Stomach smooth muscle (tissue), 2 donors: ENCODE data around the gene GLIS1.

Source experiments
- H3K27ac ChIP-seq: one replicate; pipeline ENCODE4 v1.7.0; 2013; ENCODE audit warnings: mild to moderate bottlenecking, low read length, inconsistent platforms
- H3K27me3 ChIP-seq, 2 donors: one replicate each; pipeline ENCODE4 v1.7.0; 2013; ENCODE audit warnings: low read length in 2 of 2; ENCODE audit not compliant: insufficient read depth in 2 of 2, control insufficient read depth in 1 of 2
- H3K36me3 ChIP-seq, 2 donors: one replicate each; pipeline ENCODE4 v1.7.0; 2013; ENCODE audit warnings: low read length in 2 of 2; ENCODE audit not compliant: control insufficient read depth in 2 of 2, insufficient read depth in 2 of 2
- H3K4me1 ChIP-seq: one replicate; pipeline ENCODE4 v1.7.0; 2013; ENCODE audit warnings: low read length; ENCODE audit not compliant: control insufficient read depth, insufficient read depth
- H3K4me3 ChIP-seq, 2 donors: one replicate each; pipeline ENCODE4 v1.7.0; 2013; ENCODE audit warnings: low read length in 2 of 2
- H3K9ac ChIP-seq, 2 donors: one replicate each; pipeline ENCODE4 v1.7.0; 2013; ENCODE audit warnings: low read length in 2 of 2, mild to moderate bottlenecking in 1 of 2
- H3K9me3 ChIP-seq, 2 donors: one replicate each; pipeline ENCODE4 v1.7.0; 2013; ENCODE audit warnings: low read length in 2 of 2; ENCODE audit not compliant: control insufficient read depth in 2 of 2
- donor health status: healthy.
- donor health status: Pancreatic carcinoma.

Gene GLIS1

GRCh38 chr1:53615101-53615500, 123.9 kb downstream of the GLIS1 start:
- peaks cover 1% of the 10 kb centered on the region for H3K4me1 ChIP-seq
- H3K27me3 ChIP-seq: no peaks in the 10 kb centered on the region
- H3K9me3 ChIP-seq: peaks cover 2 to 8% of the 10 kb centered on the region in 2 donors
- H3K27ac ChIP-seq: no peak overlapping the region
- no peak overlapping the region for H3K4me3 ChIP-seq
- H3K36me3 ChIP-seq: no peaks in the 10 kb centered on the region
- H3K9ac ChIP-seq: no peak overlapping the region

GRCh38 chr1:53614231-53615021, 124.5 kb downstream of the GLIS1 start:
- no peak overlapping the region for H3K4me3 ChIP-seq
- no peaks in the 10 kb centered on the region for H3K4me1 ChIP-seq
- H3K9ac ChIP-seq: no peak overlapping the region
- H3K36me3 ChIP-seq: no peaks in the 10 kb centered on the region
- H3K9me3 ChIP-seq: peaks cover 2 to 8% of the 10 kb centered on the region in 2 donors
- no peak overlapping the region for H3K27ac ChIP-seq
- H3K27me3 ChIP-seq: no peaks in the 10 kb centered on the region

GRCh38 chr1:53608676-53609075, 130.3 kb downstream of the GLIS1 start:
- Histone ChIP-seq H3K9me3 (peaks cover 2 to 8% of the 10 kb centered on the region in 2 donors), H3K9ac (no peak overlapping the region), H3K27ac (no peak overlapping the region), H3K36me3 (no peaks in the 10 kb centered on the region), H3K4me3 (no peak overlapping the region), H3K27me3 (no peaks in the 10 kb centered on the region), H3K4me1 (no peaks in the 10 kb centered on the region)

- H3K4me1 ChIP-seq: no peaks in the 10 kb centered on the region
- H3K36me3 ChIP-seq: no peaks in the 10 kb centered on the region
- peaks cover 2 to 8% of the 10 kb centered on the region in 2 donors for H3K9me3 ChIP-seq
- H3K27ac ChIP-seq: no peak overlapping the region
- H3K4me3 ChIP-seq: no peak overlapping the region
- H3K9ac ChIP-seq: no peak overlapping the region
- no peaks in the 10 kb centered on the region for H3K27me3 ChIP-seq
Measured at GRCh38 chr1:53608071-53608470, 130.9 kb downstream of the GLIS1 start.

- Histone ChIP-seq H3K36me3 (no peaks in the 10 kb centered on the region), H3K27ac (no peak overlapping the region), H3K27me3 (no peaks in the 10 kb centered on the region), H3K9me3 (peaks cover 2 to 6% of the 10 kb centered on the region in 2 donors), H3K4me1 (no peaks in the 10 kb centered on the region), H3K9ac (no peak overlapping the region), H3K4me3 (no peak overlapping the region)
Measured at GRCh38 chr1:53606651-53607051, 132.3 kb downstream of the GLIS1 start.

DNA sequence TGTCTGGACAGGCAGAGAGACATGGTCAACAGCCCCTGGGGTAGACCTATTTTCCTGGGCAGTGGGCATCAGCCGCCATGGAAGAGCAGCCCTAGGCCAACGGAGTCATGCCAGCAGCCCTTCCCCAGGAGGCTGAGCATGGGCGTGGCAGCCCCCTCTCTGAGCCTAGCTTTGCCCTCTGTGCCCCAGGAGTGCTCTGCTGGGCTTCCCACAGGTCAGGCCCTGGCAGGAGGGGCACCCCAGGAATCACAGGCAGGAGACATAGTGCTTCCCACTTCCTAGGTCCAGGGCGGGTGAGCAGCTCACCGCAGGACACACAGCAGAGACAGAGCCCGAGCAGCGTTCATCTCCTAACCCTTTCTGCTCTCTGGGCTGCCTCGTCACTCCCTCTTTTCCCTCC, 132.8 kb downstream of the GLIS1 start:
- no peaks in the 10 kb centered on the region for H3K27me3 ChIP-seq
- no peak overlapping the region for H3K9ac ChIP-seq
- H3K9me3 ChIP-seq: peaks cover 0 to 5% of the 10 kb centered on the region in 2 donors
- H3K4me3 ChIP-seq: no peak overlapping the region
- H3K36me3 ChIP-seq: no peaks in the 10 kb centered on the region
- no peak overlapping the region for H3K27ac ChIP-seq
- H3K4me1 ChIP-seq: no peaks in the 10 kb centered on the region

DNA sequence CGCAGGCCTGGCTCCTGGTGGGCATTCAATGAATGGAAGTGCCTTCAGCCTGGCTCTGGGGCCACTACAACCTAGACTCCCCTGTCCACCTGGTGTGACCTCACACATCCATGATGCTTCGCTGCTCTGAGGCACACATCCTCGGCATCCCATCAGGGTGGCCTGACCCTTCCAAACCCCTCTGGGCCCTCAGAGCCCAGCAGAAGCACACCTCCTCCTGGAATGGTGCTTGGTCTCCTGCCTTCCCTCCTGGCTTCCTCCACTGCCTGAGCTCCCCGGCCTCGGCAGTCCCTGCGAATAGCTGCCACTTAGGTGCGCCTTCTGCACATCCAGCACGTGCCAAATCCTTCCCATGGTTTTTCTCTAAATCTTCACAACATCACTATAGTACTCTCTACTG, 133.8 kb downstream of the GLIS1 start:
- Histone ChIP-seq H3K4me3 (no peak overlapping the region), H3K27me3 (no peaks in the 10 kb centered on the region), H3K27ac (no peak overlapping the region), H3K9ac (no peak overlapping the region), H3K9me3 (no peaks in the 10 kb centered on the region), H3K4me1 (no peaks in the 10 kb centered on the region), H3K36me3 (no peaks in the 10 kb centered on the region)

GRCh38 chr1:53604291-53604919, 134.6 kb downstream of the GLIS1 start:
- no peak overlapping the region for H3K4me3 ChIP-seq
- no peaks in the 10 kb centered on the region for H3K36me3 ChIP-seq
- H3K27ac ChIP-seq: no peak overlapping the region
- H3K9ac ChIP-seq: no peak overlapping the region
- no peaks in the 10 kb centered on the region for H3K9me3 ChIP-seq
- H3K4me1 ChIP-seq: no peaks in the 10 kb centered on the region
- no peaks in the 10 kb centered on the region for H3K27me3 ChIP-seq

DNA sequence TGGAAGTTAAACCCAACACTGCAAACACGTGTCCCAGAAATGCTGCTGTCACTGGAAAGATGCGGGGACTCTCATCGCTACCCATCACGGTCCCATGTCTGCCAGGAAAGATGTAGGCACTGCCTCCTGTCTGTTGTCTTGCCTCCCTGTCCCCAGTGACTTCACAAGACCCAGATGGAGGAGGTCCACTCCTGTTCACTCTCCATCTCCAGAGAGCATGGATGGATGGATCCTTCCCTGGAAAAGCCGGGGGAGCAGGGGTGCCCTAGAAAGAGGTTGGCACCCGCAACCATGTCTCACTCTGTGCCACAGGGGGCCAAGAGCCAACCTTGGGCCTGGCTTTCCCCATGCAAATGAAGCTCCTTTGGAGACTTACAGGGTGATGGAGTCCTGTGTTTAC, 135.5 kb downstream of the GLIS1 start:
- no peak overlapping the region for H3K9ac ChIP-seq
- H3K4me3 ChIP-seq: no peak overlapping the region
- H3K4me1 ChIP-seq: no peaks in the 10 kb centered on the region
- no peaks in the 10 kb centered on the region for H3K27me3 ChIP-seq
- H3K9me3 ChIP-seq: no peaks in the 10 kb centered on the region
- H3K36me3 ChIP-seq: no peaks in the 10 kb centered on the region
- no peak overlapping the region for H3K27ac ChIP-seq

- Histone ChIP-seq H3K9me3 (no peaks in the 10 kb centered on the region), H3K9ac (no peak overlapping the region), H3K4me1 (no peaks in the 10 kb centered on the region), H3K4me3 (no peak overlapping the region), H3K36me3 (no peaks in the 10 kb centered on the region), H3K27ac (no peak overlapping the region), H3K27me3 (no peaks in the 10 kb centered on the region)
Measured at GRCh38 chr1:53601867-53602775, 136.8 kb downstream of the GLIS1 start.
